Measurements from ENCODE around the gene KLK5.

DNA sequence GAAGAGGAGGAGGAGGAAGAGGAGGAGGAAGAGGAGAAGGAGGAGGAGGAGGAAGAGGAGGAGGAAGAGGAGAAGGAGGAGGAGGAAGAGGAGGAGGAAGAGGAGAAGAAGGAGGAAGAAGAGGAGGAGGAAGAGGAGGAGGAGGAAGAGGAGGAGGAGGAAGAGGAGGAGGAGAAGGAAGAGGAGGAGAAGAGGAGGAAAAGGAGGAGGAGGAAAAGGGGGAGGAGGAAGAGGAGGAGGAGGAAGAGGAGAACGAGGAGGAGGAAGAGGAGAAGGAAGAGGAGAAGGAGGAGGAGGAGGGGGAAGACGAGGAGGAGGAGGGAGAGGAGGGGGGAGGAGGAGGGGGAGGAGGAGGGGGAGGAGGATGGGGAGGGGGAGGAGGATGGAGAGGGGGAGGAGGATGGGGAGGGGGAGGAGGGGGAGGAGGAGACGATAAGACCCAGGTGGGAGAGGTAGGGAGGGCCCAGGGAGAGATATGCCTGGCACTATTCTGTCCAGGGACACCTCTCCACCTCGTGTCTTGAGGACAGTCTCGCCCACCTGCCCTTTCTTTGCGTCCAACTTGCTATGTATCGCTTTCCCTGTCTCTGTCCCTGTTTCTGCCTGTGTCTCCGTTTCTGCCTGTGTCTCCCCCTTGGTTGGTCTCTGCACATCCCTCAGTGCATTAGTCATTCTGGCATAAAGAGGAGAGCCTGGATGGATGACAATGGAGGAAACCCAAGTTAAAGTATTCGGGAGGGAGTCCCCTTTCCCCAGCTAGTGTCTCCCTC lies 7.1 kb upstream of the KLK5 start:
- TF ChIP-seq, protein P1, sequence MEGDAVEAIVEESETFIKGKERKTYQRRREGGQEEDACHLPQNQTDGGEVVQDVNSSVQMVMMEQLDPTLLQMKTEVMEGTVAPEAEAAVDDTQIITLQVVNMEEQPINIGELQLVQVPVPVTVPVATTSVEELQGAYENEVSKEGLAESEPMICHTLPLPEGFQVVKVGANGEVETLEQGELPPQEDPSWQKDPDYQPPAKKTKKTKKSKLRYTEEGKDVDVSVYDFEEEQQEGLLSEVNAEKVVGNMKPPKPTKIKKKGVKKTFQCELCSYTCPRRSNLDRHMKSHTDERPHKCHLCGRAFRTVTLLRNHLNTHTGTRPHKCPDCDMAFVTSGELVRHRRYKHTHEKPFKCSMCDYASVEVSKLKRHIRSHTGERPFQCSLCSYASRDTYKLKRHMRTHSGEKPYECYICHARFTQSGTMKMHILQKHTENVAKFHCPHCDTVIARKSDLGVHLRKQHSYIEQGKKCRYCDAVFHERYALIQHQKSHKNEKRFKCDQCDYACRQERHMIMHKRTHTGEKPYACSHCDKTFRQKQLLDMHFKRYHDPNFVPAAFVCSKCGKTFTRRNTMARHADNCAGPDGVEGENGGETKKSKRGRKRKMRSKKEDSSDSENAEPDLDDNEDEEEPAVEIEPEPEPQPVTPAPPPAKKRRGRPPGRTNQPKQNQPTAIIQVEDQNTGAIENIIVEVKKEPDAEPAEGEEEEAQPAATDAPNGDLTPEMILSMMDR (IDR thresholded peaks at IDR 0.05; ENCODE audit: poor library complexity, severe bottlenecking), result no peak
- TF ChIP-seq SMC3 (conservative IDR thresholded peaks at IDR 0.05; ENCODE audit: poor library complexity) (no peak), EZH2 (IDR thresholded peaks at IDR 0.05; ENCODE audit: borderline replicate concordance, insufficient read depth, low read length, poor library complexity, severe bottlenecking) (no peak)

Data from neural cell (in vitro differentiated cells).